Stimulated activated naive B cell treated with anti-CD40 and anti-IgM and Interleukin-4, amounts not matched to agents 10 μg/mL and 1 μg/mL and 100 μg/mL, for 72 hours (primary cell): ENCODE results near the gene DMBT1.

Source experiments
- ATAC-seq, 2 donors: fragments of 150-1000 bp; cut with Tn5 transposase; replicated peaks; 2 replicates each; pipeline ENCODE4 v1.10.0; 2021; ENCODE audit warnings: moderate library complexity in 1 of 2
- DNase-seq: peaks from one replicate; pipeline ENCODE4 v3.0.0; 2021
- H3K27ac Mint-ChIP-seq: one replicate; pipeline ENCODE4 v1.8.0; 2022; ENCODE audit warnings: mild to moderate bottlenecking, mixed read lengths
- H3K27me3 Mint-ChIP-seq, 2 donors: one replicate each; pipeline ENCODE4 v1.8.0; 2022; ENCODE audit warnings: mixed read lengths in 2 of 2
- H3K36me3 Mint-ChIP-seq, 2 donors: one replicate each; pipeline ENCODE4 v1.8.0; 2022; ENCODE audit warnings: mixed read lengths in 2 of 2, mild to moderate bottlenecking in 1 of 2
- H3K4me1 Mint-ChIP-seq, 2 donors: one replicate each; pipeline ENCODE4 v1.8.0; 2022; ENCODE audit warnings: mixed read lengths in 2 of 2, mild to moderate bottlenecking in 1 of 2
- H3K4me3 Mint-ChIP-seq, 2 donors: one replicate each; pipeline ENCODE4 v1.8.0; 2022; ENCODE audit warnings: mild to moderate bottlenecking in 2 of 2, mixed read lengths in 2 of 2, moderate library complexity in 1 of 2
- H3K9me3 Mint-ChIP-seq, 2 donors: one replicate each; pipeline ENCODE4 v1.8.0; 2022; ENCODE audit warnings: mixed read lengths in 2 of 2, mild to moderate bottlenecking in 1 of 2

The DMBT1 gene

DNA sequence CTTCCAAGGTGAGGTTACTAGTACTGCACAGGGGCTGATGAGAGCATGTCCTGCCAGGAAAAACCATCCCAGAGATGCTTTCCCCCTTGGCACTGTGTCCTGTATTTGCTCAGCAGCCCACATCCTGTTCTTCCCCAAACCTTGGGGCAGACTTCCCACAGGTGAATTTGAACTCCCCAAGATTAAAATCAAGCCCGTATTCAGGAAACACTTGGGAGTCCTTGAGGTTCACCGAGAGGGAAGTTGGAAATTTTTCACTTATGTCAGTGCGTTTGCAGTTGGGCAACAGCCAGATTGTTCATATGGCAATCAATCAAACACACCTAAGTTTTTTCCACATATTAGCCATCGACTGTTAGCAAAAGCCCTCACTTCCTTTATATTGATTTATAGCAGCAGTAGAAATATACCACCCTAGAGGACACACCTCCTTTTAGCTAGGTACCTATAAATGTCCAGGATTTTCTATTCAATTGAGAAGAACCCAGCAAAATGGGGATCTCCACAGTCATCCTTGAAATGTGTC is at the start of gene DMBT1:
Gene DMBT1, plus strand, starts transcription at position 476 of the 526 bp plus-strand sequence. Its CDS starts 17 bp downstream, at position 493.
- H3K27ac Mint-ChIP-seq = no peak within 1 kb of the TSS
- H3K27me3 Mint-ChIP-seq = peaks cover 42 to 50% of the 10 kb centered on the region in 2 donors
- H3K9me3 Mint-ChIP-seq = no peaks in the 10 kb centered on the region
- DNase-seq (no peak), ATAC-seq (no peak)
- H3K4me3 Mint-ChIP-seq = no peak within 1 kb of the TSS
- no peaks in the 10 kb centered on the region for H3K4me1 Mint-ChIP-seq
- H3K36me3 Mint-ChIP-seq = no peaks in the 10 kb centered on the region

DNA sequence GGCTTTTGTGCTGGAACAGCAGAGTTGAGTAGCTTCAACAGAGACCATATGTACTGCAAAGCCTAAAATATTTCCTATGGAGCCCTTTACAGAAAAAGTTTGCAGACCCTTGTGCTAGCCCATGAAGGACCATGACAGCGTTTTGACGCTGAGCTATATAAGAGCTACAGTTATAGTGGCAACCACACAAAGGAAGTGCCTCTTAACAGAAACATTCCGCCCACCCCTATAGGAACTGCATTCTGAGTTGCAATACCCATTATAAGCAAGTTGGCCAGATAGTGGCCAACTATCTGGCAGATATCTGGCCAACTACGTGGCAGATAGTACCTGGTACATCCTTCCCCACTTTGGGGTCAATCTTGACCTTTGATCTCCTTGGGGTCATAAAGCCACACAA is 47.5 kb upstream of the DMBT1 start:
- Mint-ChIP-seq H3K36me3 (no peaks in the 10 kb centered on the region), H3K9me3 (no peaks in the 10 kb centered on the region), H3K4me3 (no peak overlapping the region), H3K27me3 (peaks cover 0 to 9% of the 10 kb centered on the region in 2 donors), H3K27ac (no peak overlapping the region), H3K4me1 (no peaks in the 10 kb centered on the region)
- no peak for ATAC-seq
- no peak for DNase-seq

DNA sequence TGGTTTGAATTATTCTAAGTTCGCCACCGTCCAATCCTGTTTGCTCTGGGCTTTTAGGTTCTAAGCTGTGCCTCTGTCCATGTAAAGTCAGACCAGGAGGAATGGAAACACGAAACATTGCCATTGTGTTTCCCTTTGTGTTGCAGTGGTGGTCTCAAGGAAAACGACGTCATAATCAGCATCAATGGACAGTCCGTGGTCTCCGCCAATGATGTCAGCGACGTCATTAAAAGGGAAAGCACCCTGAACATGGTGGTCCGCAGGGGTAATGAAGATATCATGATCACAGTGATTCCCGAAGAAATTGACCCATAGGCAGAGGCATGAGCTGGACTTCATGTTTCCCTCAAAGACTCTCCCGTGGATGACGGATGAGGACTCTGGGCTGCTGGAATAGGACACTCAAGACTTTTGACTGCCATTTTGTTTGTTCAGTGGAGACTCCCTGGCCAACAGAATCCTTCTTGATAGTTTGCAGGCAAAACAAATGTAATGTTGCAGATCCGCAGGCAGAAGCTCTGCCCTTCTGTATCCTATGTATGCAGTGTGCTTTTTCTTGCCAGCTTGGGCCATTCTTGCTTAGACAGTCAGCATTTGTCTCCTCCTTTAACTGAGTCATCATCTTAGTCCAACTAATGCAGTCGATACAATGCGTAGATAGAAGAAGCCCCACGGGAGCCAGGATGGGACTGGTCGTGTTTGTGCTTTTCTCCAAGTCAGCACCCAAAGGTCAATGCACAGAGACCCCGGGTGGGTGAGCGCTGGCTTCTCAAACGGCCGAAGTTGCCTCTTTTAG is 46.3 kb upstream of the DMBT1 start:
- H3K4me3 Mint-ChIP-seq = no peak overlapping the region
- no peaks in the 10 kb centered on the region for H3K36me3 Mint-ChIP-seq
- H3K4me1 Mint-ChIP-seq = no peaks in the 10 kb centered on the region
- H3K9me3 Mint-ChIP-seq = no peaks in the 10 kb centered on the region
- peaks cover 0 to 5% of the 10 kb centered on the region in 2 donors for H3K27me3 Mint-ChIP-seq
- no peak for ATAC-seq
- DNase-seq = no peak
- no peak overlapping the region for H3K27ac Mint-ChIP-seq

DNA sequence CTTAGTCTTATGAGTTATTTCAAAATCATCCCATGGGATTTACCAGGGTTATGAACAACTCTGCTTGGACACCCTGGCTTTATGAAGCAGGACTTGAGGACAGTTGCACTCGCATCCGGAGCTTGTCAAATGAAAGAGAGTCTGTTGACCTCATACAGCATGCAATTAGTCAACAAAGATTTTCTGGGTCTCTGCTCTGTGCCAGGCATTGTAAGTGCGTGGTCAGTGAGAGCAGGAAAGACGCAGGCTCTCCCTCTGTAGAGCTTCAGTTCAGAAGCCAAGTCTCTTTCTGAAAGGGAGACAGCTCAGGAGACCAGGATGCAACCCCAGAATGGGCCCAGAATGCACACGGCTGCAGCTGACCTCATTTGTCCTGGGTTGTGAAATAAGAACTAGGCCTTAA is 45.5 kb upstream of the DMBT1 start:
- Mint-ChIP-seq H3K4me3 (no peak overlapping the region), H3K4me1 (no peaks in the 10 kb centered on the region), H3K9me3 (no peaks in the 10 kb centered on the region), H3K27me3 (no peaks in the 10 kb centered on the region), H3K36me3 (no peaks in the 10 kb centered on the region), H3K27ac (no peak overlapping the region)
- DNase-seq = no peak
- ATAC-seq = no peak

DNA sequence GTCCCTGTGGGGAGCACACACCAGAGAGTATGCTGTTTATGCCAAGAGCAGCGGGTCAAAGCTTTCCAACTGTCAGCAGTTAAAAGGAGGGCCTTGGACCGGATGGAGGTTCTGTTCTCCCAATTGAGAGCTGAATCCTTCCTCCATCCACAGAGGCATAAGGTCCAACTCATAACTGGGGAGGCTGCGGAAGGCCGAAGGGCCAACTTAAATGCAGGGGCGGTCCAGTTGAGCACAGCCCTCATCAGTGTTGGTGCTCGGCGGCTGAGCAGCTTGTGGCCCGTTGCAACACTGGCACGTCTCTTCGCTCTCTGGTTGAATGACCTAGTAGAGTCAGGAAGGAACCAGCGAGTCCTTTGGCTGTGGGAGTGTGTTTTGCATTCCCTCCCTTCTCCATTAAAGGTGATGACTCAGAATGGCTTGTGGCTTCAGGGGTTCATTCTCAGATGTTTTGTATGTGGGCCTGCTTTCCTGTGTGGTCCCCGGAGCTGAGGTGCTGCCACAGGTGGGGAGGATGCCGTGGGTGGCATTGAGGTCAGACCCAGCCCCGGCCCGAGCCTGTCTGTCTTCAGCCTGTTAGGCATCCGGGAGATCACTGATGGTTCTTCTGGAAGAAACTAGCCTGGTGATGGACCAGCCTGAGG is 44.8 kb upstream of the DMBT1 start:
- Mint-ChIP-seq H3K27ac (no peak overlapping the region), H3K36me3 (no peaks in the 10 kb centered on the region), H3K27me3 (peaks cover 0 to 3% of the 10 kb centered on the region in 2 donors), H3K4me3 (no peak overlapping the region), H3K9me3 (no peaks in the 10 kb centered on the region), H3K4me1 (no peaks in the 10 kb centered on the region)
- DNase-seq (no peak), ATAC-seq (peak; percentile 64 to 80)

DNA sequence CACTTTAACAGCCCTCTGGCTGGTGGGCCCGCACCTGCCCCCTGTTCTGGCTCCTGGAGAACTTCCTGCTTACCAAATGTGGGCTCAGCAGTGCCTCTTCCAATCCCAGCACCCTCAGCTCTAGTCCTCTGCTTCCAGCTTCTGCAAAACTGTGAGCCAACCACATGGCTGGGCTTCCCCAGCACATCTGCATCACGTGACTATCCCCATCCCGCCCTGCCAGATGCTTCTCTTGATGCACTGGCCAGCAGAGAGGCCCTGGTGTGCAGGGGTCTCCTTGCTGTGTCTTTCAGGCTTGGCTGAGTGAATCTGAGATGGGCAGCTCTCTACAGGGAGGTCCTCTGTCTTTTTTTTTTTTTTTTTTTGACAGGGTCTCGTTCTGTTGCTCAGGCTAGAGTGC is 43.8 kb upstream of the DMBT1 start:
- DNase-seq (no peak), ATAC-seq (no peak)
- no peak overlapping the region for H3K4me3 Mint-ChIP-seq
- H3K4me1 Mint-ChIP-seq = no peaks in the 10 kb centered on the region
- no peak overlapping the region for H3K27ac Mint-ChIP-seq
- H3K36me3 Mint-ChIP-seq = no peaks in the 10 kb centered on the region
- H3K9me3 Mint-ChIP-seq = no peaks in the 10 kb centered on the region
- H3K27me3 Mint-ChIP-seq = peaks cover 0 to 6% of the 10 kb centered on the region in 2 donors

DNA sequence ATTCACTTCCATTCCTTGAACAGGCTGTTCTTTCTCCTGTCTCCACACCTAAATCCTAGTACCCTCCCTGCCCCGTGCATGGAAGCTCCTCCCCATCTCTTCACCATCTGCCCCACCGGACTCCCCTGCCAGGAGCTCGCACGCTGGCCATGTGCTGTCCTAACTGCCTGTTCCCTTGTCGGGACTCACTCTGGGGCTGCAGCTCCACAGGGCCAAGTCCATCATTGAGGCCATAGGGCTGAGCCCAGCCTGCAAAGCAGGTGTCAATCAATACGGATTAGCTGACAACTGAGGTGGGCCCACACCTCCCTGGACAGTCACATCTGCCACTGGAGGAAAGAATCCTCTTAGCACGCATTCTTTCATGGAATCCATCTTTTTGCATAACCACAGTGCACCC is 41.4 kb upstream of the DMBT1 start:
- DNase-seq (no peak), ATAC-seq (no peak)
- peaks cover 0 to 4% of the 10 kb centered on the region in 2 donors for H3K9me3 Mint-ChIP-seq
- H3K27me3 Mint-ChIP-seq = peaks cover 6 to 11% of the 10 kb centered on the region in 2 donors
- no peak overlapping the region for H3K27ac Mint-ChIP-seq
- no peaks in the 10 kb centered on the region for H3K4me1 Mint-ChIP-seq
- H3K36me3 Mint-ChIP-seq = no peaks in the 10 kb centered on the region
- no peak overlapping the region for H3K4me3 Mint-ChIP-seq

DNA sequence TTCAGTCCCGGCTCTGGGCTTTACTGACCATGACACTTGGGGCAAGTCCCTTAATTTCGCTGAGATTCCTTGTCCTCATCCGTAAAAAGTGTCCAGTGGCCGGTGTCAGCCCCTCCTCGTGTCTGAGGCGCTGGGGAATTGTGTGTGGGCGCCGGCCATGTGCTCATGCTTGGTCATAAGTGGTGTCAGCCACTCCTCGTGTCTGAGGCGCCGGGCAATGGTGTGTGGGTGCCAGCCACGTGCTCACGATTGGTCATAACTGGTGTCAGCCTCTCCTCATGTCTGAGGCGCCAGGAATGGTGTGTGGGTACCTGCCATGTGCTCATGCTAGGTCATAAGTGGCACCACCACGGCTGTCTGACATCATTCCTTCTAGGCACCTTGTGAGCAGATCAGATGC is 40.7 kb upstream of the DMBT1 start:
- ATAC-seq (no peak), DNase-seq (no peak)
- H3K4me1 Mint-ChIP-seq = no peaks in the 10 kb centered on the region
- peaks cover 10 to 11% of the 10 kb centered on the region in 2 donors for H3K27me3 Mint-ChIP-seq
- no peaks in the 10 kb centered on the region for H3K36me3 Mint-ChIP-seq
- H3K27ac Mint-ChIP-seq = no peak overlapping the region
- no peak overlapping the region for H3K4me3 Mint-ChIP-seq
- H3K9me3 Mint-ChIP-seq = peaks cover 0 to 4% of the 10 kb centered on the region in 2 donors

DNA sequence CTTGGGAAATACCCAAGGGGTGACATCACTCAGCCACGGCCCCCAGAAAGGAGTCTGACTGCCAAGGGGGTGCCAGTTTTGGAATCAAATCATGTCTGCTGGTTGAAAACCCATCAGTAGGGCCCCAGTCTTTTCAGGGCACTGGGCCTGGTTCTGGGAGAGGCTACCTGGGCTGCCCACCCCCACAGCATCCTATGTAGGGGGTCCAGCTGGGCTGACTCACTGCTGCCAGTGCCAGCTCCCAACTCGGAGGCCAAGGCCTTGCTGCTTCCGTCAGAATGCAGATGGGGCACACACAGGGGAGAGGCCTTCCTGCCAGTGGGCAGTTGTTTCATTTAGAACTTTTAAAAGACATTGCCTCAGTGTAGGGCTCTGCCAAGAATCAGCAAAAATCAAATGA is 39.5 kb upstream of the DMBT1 start:
- DNase-seq (no peak), ATAC-seq (no peak)
- H3K36me3 Mint-ChIP-seq = no peaks in the 10 kb centered on the region
- H3K4me1 Mint-ChIP-seq = no peaks in the 10 kb centered on the region
- peaks cover 0 to 4% of the 10 kb centered on the region in 2 donors for H3K9me3 Mint-ChIP-seq
- H3K4me3 Mint-ChIP-seq = no peak overlapping the region
- no peak overlapping the region for H3K27ac Mint-ChIP-seq
- peaks cover 11 to 14% of the 10 kb centered on the region in 2 donors for H3K27me3 Mint-ChIP-seq

DNA sequence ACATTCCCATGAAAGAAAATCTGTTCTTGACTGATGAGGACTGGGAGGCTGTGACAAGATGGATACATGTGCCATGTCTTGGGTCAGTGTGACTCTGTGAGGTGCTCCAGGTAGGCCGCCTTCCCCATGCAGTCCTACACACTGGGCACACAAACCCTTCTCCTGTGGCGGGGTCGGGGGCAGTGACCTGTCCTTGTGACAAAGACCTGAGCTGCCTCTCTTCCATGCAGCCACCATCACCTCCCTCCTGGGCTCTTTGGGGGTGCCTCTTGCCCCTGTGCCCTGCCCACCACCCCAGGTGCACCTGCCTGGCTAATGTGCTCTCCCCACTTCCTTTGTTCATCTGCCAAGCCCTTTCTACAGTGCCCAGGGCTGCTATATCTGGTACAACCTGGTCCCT is 35.7 kb upstream of the DMBT1 start:
- ATAC-seq (no peak), DNase-seq (no peak)
- Mint-ChIP-seq H3K27ac (no peak overlapping the region), H3K4me1 (no peaks in the 10 kb centered on the region), H3K27me3 (peaks cover 16 to 21% of the 10 kb centered on the region in 2 donors), H3K36me3 (no peaks in the 10 kb centered on the region), H3K4me3 (no peak overlapping the region), H3K9me3 (peaks cover 0 to 4% of the 10 kb centered on the region in 2 donors)

DNA sequence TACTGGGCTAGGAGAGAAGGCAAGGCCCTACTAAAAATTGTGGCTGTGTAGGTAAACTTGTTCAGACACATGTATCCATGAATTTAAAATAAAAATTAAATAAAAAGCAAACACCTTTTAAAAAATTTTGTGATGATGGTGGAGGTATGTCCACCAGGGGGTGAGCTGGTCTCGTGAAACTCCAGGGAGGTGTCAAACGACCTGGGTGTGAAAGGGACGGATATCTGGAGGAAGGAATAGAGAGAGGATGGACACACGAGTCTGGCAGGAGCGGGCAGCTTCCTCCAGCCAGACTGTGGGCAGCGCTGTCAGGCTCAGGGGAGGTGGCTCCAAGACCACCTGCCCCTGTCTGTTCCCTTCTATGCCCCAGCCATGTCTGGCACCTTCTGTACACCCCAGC is 34.8 kb upstream of the DMBT1 start:
- Mint-ChIP-seq H3K27me3 (peaks cover 19 to 21% of the 10 kb centered on the region in 2 donors), H3K27ac (no peak overlapping the region), H3K4me1 (no peaks in the 10 kb centered on the region), H3K4me3 (no peak overlapping the region), H3K36me3 (no peaks in the 10 kb centered on the region), H3K9me3 (peaks cover 0 to 4% of the 10 kb centered on the region in 2 donors)
- DNase-seq = no peak
- no peak for ATAC-seq

DNA sequence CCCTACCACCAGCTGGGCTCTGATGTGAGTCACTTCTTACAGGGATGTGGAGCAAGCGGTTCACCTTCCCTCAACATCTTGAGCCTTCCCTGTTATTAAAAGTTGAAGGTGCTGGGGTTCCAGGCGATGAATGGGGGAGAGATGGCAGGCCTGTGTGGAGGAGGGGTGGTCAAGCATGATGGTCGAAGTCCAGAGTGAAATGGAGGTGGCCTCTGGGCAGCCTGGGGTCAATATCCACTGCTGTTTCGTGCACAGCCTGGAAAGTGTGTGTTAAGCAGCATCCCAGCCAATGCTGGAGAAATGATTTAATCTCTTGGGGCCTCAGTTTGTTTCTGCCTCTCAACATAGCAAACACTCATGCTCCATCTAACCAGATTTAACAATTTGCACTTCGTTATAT is 33.7 kb upstream of the DMBT1 start:
- no peak for ATAC-seq
- Mint-ChIP-seq H3K4me1 (no peaks in the 10 kb centered on the region), H3K9me3 (peaks cover 0 to 4% of the 10 kb centered on the region in 2 donors), H3K27me3 (peaks cover 25 to 26% of the 10 kb centered on the region in 2 donors), H3K27ac (no peak overlapping the region), H3K36me3 (no peaks in the 10 kb centered on the region), H3K4me3 (no peak overlapping the region)
- DNase-seq = no peak

DNA sequence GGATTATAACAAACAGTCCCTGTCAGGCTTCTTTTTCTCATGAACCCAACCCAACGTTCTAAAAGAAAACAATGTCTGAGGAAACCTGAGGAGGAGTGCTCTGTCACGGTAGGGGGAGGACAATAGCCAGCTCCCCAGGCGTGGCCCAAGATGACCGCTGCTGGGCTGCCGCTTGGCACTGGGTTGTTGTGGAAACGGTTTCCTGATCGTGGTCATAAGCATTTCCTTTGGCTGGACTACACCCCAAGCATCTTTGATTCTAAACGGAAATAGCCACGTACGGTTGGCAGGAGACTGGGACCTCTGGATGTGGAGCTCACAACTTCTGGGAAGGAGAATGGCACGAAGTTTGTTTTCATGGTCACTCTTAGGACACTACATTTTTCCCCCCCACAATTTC is 30.4 kb upstream of the DMBT1 start:
- Mint-ChIP-seq H3K27ac (no peak overlapping the region), H3K9me3 (no peaks in the 10 kb centered on the region), H3K4me3 (no peak overlapping the region), H3K36me3 (no peaks in the 10 kb centered on the region), H3K4me1 (no peaks in the 10 kb centered on the region), H3K27me3 (peaks cover 18 to 26% of the 10 kb centered on the region in 2 donors)
- ATAC-seq (no peak), DNase-seq (no peak)

DNA sequence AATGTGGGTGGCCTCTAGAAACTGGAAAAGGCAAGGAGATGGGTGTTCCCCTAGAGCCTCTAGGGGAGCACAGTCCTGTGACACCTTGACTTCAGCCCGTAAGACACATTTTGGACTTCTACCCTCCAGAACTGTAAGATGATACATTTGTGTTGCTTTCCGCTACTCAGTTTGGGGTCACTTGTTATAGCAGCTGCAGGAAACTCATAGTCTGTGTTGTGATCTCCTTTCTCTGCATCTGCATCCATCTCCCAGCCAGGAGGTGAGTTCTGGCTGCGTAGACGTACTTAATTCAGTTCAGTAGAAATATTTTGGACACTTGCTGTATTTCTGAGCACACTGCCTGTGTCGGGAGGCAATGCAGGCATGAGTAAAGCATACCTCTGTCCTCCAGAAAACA is 29.3 kb upstream of the DMBT1 start:
- H3K4me1 Mint-ChIP-seq = no peaks in the 10 kb centered on the region
- H3K27me3 Mint-ChIP-seq = peaks cover 23 to 32% of the 10 kb centered on the region in 2 donors

DNA sequence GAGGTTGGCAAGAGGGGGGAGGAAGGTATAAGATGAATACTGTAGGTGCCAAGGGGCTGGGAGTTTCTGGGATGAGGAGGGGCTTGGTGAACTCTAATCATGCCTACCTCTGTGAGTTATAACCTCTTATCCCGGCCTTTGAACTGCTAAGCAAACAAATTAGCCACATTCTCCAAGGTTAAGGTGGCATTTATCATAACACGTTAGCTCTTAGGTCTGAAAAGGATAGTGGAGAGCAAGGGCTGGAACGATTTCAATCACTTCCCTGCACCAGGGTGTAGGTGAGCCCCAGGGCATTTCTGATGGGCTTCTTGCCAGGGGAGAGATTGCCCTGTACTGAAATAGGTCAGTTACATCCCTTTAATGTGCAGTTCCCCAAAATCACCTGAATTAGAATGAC is 28.6 kb upstream of the DMBT1 start:
- Mint-ChIP-seq H3K27me3 (peaks cover 23 to 32% of the 10 kb centered on the region in 2 donors), H3K27ac (no peak overlapping the region), H3K4me3 (no peak overlapping the region), H3K4me1 (no peaks in the 10 kb centered on the region), H3K36me3 (no peaks in the 10 kb centered on the region), H3K9me3 (peaks cover 0 to 2% of the 10 kb centered on the region in 2 donors)
- ATAC-seq (no peak), DNase-seq (no peak)

More for the DNA sequence above, 29.3 kb upstream of the DMBT1 start:
- Mint-ChIP-seq H3K27ac (no peak overlapping the region), H3K36me3 (no peaks in the 10 kb centered on the region), H3K9me3 (no peaks in the 10 kb centered on the region), H3K4me3 (no peak overlapping the region)
- no peak for DNase-seq
- no peak for ATAC-seq
